ENCODE data around the gene SRSF1.
A peak's percentile ranks its signal among the peaks of the same experiment; 100 is the strongest.

SRSF1 gene

GRCh38 chr17:58019039-58019438 lies 12.0 kb upstream of the SRSF1 start:
- no peak for DNase-seq (ENCODE audit: low read depth in 1 of 2, low spot score in 1 of 2)

- no peak for DNase-seq (ENCODE audit: low read depth in 1 of 2, low spot score in 1 of 2)
Measured at GRCh38 chr17:58010067-58010799, 3.2 kb upstream of the SRSF1 start.

GRCh38 chr17:58007781-58008706 lies 998 bp upstream of the SRSF1 start:
- DNase-seq (ENCODE audit: low read depth in 1 of 2, low spot score in 1 of 2) = no peak

GRCh38 chr17:58006560-58006923 lies 504 bp downstream of the SRSF1 start:
- DNase-seq (ENCODE audit: low read depth in 1 of 2, low spot score in 1 of 2) = peak; percentile 38 to 55

GRCh38 chr17:58005728-58006559 lies 1.1 kb downstream of the SRSF1 start:
- DNase-seq (ENCODE audit: low read depth in 1 of 2, low spot score in 1 of 2) = no peak

- no peak for DNase-seq (ENCODE audit: low read depth in 1 of 2, low spot score in 1 of 2)
Measured at GRCh38 chr17:58005031-58005727, 1.9 kb downstream of the SRSF1 start.

GRCh38 chr17:58004060-58004459 lies 3.0 kb downstream of the SRSF1 start:
- no peak for DNase-seq (ENCODE audit: low read depth in 1 of 2, low spot score in 1 of 2)

GRCh38 chr17:58002973-58003372 lies 4.1 kb downstream of the SRSF1 start:
- DNase-seq (ENCODE audit: low read depth in 1 of 2, low spot score in 1 of 2) = no peak

GRCh38 chr17:58002154-58002948 lies 4.7 kb downstream of the SRSF1 start:
- no peak for DNase-seq (ENCODE audit: low read depth in 1 of 2, low spot score in 1 of 2)

- no peak for DNase-seq (ENCODE audit: low read depth in 1 of 2, low spot score in 1 of 2)
Measured at GRCh38 chr17:58001461-58002124, 5.5 kb downstream of the SRSF1 start.

GRCh38 chr17:57999496-58000017 lies 7.5 kb downstream of the SRSF1 start:
- DNase-seq (ENCODE audit: low read depth in 1 of 2, low spot score in 1 of 2) = no peak

GRCh38 chr17:57999010-57999495 lies 8.0 kb downstream of the SRSF1 start:
- no peak for DNase-seq (ENCODE audit: low read depth in 1 of 2, low spot score in 1 of 2)

- no peak for DNase-seq (ENCODE audit: low read depth in 1 of 2, low spot score in 1 of 2)
Measured at GRCh38 chr17:57997085-57997809, 9.8 kb downstream of the SRSF1 start.

GRCh38 chr17:57995076-57995956 lies 11.7 kb downstream of the SRSF1 start:
- DNase-seq (ENCODE audit: low read depth in 1 of 2, low spot score in 1 of 2) = peak; percentile 10 to 19

- DNase-seq (ENCODE audit: low read depth in 1 of 2, low spot score in 1 of 2) = no peak
Measured at GRCh38 chr17:57994436-57994835, 12.6 kb downstream of the SRSF1 start.

- DNase-seq (ENCODE audit: low read depth in 1 of 2, low spot score in 1 of 2) = no peak
Measured at GRCh38 chr17:57993471-57994365, 13.3 kb downstream of the SRSF1 start.
